Fibroblast of pulmonary artery (primary cell): ENCODE data around the gene CA14.

Source experiments
- DNase-seq: peaks from one replicate; pipeline ENCODE4 v3.0.0-alpha.2; 2010; ENCODE audit warnings: low read depth
- H3K4me3 ChIP-seq: replicated peaks from 2 replicates; pipeline ENCODE4 v1.5.1; 2011; ENCODE audit warnings: low read depth, mild to moderate bottlenecking, control low read depth, low read length, moderate library complexity
- CTCF ChIP-seq: IDR thresholded peaks from 2 replicates; pipeline ENCODE4 v1.5.1; 2011; ENCODE audit warnings: mild to moderate bottlenecking, control low read depth, low read length, inconsistent platforms; ENCODE audit errors: missing control alignments

The CA14 gene

GRCh38 chr1:150282558-150282958, 25.0 kb downstream of the CA14 start:
- peak overlapping the region; percentile 60 for H3K4me3 ChIP-seq
- TF ChIP-seq CTCF: no peak
- no peak for DNase-seq

GRCh38 chr1:150283260-150283659, 25.7 kb downstream of the CA14 start:
- H3K4me3 ChIP-seq: peak overlapping the region; percentile 60
- DNase-seq: no peak
- TF ChIP-seq CTCF: no peak

GRCh38 chr1:150288382-150288781, 30.8 kb downstream of the CA14 start:
- no peak for DNase-seq
- no peak for TF ChIP-seq CTCF
- H3K4me3 ChIP-seq: no peak overlapping the region

- no peak overlapping the region for H3K4me3 ChIP-seq
- no peak for DNase-seq
- no peak for TF ChIP-seq CTCF
Observed at GRCh38 chr1:150288822-150289221, 31.2 kb downstream of the CA14 start.

GRCh38 chr1:150293433-150294253, 36.1 kb downstream of the CA14 start, which contains the start of gene MRPS21:
MRPS21 (plus strand) TSS chr1:150293861; CDS start chr1:150294367, 506 bp downstream.
- peak; percentile 94 for DNase-seq
- peak within 1 kb of the TSS; percentile 80 for H3K4me3 ChIP-seq
- no peak for TF ChIP-seq CTCF

GRCh38 chr1:150295476-150295875, 37.9 kb downstream of the CA14 start:
- no peak for TF ChIP-seq CTCF
- no peak for DNase-seq

GRCh38 chr1:150299716-150300115, 42.1 kb downstream of the CA14 start:
- TF ChIP-seq CTCF: no peak
- no peak overlapping the region for H3K4me3 ChIP-seq

More at GRCh38 chr1:150295476-150295875, 37.9 kb downstream of the CA14 start:
- no peak overlapping the region for H3K4me3 ChIP-seq

More at GRCh38 chr1:150299716-150300115, 42.1 kb downstream of the CA14 start:
- no peak for DNase-seq
